Measurements from ENCODE around the gene ZIC2.

The ZIC2 gene

DNA sequence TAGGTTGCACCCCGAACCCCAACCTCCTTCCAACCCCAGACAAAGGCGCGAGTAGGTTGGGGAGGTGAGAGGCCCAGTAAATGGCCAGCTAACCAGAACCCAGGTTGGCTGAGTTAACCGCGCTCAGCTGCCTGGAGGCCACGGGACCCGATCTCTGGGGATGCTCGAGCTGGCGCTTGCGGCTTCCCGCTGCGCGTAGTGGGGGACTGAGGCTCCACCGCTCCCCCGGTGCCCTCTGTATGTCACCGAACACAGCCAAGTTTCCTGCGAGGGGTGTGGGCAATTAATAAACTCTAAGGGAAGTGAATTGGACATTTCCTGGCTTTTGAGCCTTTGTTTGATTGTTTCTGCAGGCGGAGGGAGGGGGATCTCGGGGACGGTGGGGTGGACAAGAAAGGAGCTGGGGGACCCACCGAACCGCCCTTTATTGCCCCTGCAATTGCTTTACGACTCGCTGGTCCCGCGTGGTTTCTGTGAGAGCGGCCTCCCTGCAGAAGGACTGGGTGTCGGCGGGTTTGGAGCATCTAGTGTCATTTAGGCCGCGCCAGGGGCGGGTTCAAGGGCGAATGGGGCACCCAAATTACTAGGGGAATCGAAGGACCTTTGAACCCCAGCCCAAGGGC, 6.5 kb upstream of the ZIC2 start:
- DNase-seq: no peak

DNA sequence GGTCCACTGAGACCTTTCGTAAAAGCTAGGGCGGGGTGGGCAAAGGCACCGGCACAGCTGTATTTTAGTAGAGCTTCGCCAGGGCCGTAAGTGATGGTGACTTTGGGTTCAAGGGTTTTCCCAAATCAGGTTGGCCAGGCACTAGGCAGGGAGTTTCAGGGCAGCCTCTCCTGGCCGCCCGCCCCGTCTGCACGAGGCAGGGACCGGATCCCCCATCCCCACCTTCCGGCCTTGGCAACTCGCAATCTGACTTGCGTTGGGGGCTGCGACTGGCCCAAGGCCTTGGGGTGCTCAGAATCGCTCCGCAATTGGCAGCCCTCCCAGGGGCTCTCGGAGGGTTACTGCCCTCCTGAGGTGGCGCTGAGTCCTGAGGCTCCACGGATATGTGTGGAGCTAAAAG, 6.0 kb upstream of the ZIC2 start:
- DNase-seq: no peak

DNA sequence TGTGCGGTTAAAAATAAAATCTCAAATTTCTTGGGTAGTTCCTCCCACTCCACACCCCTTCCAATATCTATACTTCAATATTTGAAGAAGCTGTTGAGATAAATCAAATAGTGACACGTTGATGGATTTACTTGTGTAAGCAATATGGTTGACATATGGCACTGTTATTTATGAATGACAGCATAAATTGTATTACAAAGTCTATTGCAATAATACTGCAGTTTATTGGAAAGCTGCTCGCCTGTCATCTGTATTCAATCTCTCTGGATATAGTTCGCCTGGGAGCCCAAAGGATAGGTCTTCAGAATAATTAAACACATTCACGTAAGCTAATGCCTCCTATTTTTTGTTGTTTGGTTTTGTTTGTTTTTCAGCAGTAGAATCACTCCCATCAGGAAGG, 5.0 kb upstream of the ZIC2 start:
- DNase-seq: no peak

DNA sequence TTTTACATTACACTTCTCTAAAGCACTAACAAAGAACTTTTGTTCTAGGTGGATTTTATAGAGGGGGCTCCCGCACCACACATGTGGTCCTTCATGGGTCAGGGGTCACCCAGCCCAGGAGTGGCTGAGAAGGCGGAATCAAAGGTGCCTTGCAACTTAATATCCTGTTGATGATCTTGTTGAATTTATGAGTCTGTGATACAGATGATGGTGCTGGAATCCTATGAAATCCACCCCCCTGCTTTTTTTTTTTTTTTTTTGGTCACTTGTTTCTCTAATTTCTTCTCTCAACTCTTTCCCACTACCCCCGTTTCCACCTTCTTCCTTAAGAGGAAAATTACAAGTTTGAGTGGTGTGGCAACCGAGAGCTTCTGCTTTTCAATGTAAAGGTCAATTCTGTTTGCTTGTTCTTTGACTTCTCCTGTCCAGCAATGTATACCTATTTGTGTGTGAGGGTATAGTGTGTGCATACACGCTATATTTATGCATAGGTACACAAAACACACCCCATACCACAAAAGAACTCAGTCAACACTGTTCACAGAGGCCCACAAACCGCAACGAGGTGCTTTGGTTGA, 4.2 kb upstream of the ZIC2 start:
- no peak for DNase-seq

DNA sequence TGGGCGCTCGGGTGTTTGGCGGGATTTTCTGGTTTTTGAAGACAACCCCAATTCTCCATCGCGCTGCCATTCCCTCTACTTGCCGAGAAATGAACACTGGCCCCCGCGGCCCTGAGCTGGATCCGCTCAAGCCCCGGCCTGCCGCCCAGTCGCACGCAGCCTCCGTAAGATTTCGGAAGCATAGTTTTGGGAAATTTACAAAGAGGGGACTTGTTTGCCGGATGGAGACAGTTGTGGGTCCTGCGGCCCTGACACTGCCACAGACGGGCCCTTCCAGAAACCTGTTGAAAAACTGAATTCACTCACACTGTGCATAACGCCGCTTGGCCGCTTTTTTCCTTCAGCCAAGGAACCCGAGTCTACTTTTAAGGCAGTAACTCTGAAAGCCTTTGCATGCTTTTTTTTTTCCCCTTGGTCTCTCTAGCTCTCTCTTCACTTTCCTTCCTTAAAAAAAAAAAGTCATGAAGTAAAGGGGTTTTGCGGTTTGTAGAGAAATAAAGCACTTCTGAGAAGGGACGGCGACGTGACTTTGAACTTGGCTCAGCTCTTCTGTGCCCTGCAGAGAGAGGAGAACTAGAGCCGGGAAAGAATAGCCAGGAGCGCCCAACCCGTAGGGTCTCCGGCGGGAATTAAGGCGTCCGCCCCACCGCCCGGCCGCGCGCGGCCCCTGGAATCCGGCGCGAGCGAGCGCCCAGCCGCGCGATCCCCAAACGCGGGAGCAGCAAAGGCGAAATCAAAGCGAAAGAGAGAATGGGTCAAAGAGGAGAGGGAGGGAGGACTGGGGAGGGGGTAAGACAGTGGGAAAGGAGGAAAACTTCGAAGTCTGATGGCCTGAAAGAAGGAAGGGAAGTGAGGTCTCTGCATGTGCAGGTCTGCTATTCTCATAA, 3.4 kb upstream of the ZIC2 start:
- no peak for DNase-seq

DNA sequence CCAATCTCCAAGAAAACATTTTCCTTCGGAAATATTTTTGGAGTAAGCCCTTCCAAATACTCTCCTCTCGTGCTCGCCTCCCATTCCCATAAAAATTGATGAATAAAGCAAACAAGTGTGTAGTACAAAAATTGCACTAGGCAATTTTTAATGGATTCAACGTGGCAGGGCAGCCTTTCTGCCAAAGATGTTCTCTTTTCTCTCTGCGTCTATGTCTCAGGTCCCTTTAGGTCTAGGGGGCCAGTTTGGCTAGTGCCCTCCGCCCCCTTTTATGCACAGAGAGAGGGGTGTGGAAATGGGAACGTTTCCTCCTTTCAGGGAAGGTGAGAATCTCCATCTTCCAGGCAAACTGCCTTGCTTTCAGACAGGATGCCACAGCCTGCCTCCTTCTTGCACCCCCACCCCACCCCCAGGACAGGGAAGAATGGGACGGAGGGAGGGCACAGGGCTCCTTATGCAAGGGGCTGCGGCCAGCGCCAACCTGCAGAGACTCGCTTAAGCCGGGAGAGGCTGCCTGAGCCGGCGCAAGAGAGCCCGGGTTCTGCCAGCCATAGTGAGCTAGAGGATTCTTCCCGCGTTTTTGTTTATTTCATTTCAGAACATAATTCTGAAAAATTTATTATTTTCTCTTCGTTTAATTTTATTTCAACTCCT, 2.7 kb upstream of the ZIC2 start:
- DNase-seq: no peak

DNA sequence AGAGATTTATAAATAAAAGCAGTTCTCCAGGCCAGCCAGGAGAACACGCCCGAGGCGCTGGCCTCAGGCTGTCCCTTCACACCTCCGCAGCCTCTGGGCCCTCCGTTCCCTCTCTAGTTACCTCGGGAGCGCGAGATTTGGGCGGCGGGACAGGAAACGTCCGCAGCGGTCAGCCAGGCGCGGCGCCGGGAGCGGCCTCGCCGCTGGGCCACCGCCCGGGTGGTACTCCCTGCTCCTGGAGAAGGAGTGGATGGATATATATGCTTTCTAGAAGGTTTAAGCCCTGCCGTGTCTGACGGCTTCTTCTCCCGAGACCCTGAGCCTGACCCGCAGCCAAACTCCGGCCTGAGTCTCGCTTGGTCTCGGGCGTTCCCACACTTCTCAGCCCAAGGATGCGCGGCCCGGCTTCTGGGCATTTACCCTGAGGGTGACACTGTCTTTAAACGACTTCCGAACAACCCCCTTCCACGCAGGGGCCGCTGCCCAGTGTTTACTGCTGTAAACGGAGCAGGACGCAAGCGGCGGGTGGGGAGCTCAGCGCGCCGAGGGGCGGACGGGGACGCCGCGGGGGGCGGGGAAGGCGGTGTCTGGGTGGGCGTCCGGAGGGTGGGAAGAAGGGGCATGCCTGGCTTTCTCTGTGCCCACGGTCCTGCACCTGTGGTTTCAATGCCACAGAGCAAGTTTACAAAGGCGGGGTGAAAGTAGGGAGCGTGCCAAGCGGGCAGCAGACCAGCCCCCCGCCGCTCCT, 2.0 kb upstream of the ZIC2 start:
- no peak for DNase-seq

DNA sequence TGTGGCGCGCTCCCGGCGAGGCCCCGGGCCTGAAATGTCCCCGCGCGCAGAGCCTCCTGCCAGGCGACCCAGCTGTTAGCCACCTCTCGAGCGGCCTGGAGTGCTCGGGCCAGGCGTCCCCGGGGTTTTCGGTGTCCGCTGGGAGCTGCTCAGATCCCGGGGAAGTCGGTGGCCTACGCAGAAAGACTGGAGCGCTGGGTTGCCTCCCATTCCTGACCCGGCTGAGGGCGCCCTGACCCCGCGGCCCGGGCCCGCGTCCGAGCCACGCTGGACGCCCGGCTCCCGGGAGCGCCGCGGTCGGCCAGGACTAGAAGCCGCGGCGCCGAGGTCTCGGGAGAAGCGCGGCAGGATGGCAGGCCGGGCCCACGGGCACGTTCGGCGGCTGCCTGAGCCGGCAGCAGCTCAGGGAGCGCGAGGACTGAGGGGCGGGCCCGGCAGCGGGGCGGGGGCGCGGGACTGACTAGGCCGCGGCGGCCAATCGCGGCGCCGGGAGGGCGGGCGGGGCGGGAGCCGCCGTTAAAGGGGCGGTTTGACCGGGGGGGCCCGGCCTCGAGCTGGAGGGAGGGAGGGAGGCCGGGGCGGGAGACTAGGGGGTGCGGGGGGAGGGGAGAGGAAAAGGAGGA, 1.3 kb upstream of the ZIC2 start:
- DNase-seq: peak; percentile 49 to 51

DNA sequence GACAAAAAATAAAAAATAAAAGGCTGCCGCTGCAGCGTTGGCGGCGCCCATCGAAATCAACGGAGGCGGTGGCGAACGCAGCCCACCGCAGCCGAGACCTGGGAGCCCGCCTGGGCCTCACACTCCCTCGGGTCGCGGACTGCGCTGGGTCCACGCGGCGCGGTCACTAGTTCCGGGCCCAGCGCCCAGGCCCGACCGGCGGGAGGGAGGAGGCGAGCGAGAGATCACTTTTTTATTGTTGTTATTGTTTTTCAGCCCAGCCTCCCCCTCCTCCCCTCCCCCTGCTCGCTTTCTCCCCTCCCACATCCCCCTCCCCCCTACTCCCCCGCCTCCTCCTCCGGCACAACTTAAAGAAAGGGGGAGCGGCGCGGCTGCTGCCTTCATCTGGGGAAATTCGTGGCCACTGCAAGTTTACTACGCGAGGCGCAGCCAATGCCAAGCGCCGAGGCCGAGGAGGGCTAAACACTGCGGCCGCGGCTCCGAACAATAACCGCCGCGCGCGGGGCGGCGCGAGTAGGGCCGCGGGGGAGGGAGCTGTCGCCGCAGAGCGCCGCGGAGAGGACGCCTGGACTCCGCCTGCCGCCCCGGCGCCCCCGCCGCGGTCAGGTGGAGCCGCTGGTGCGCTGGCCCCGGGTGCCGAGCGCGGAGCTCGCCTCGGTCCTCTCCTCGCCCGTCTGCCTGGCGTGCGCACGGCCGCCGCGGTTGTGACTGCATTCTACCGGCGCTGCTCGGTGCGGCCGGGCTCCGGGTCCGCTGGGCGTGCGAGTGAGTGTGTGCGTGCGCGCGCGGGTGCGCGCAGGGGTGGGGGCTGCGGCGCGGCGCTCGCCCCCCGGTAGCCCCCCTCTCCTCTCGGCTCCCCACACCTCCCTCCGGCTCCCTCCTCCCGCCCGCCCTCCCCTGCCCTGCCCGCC, 505 bp upstream of the ZIC2 start:
- DNase-seq: no peak

DNA sequence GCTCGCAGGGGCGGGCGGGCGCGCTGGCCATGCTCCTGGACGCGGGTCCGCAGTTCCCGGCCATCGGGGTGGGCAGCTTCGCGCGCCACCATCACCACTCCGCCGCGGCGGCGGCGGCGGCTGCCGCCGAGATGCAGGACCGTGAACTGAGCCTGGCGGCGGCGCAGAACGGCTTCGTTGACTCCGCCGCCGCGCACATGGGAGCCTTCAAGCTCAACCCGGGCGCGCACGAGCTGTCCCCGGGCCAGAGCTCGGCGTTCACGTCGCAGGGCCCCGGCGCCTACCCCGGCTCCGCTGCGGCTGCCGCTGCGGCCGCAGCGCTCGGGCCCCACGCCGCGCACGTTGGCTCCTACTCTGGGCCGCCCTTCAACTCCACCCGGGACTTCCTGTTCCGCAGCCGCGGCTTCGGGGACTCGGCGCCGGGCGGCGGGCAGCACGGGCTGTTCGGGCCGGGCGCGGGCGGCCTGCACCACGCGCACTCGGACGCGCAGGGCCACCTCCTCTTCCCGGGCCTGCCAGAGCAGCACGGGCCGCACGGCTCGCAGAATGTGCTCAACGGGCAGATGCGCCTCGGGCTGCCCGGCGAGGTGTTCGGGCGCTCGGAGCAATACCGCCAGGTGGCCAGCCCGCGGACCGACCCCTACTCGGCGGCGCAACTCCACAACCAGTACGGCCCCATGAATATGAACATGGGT, 599 bp downstream of the ZIC2 start:
- DNase-seq: no peak

DNA sequence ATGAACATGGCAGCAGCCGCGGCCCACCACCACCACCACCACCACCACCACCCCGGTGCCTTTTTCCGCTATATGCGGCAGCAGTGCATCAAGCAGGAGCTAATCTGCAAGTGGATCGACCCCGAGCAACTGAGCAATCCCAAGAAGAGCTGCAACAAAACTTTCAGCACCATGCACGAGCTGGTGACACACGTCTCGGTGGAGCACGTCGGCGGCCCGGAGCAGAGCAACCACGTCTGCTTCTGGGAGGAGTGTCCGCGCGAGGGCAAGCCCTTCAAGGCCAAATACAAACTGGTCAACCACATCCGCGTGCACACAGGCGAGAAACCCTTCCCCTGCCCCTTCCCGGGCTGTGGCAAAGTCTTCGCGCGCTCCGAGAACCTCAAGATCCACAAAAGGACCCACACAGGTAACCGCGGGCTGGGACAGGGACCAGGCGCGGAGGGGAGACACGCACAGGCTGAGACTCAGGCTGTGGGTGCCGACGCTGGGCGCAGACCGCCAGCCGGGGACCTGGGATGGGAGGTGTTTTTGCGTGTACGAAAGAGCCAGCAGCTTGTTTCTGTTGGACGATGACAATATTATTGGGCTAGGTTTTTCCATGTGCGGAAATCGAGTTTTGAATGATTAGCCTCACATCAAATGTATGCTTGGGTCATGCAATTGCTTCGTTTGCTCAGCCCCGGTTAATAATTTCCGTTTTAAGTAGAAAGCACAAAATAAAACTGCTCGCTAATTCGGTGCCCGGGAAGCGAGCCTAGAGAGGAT, 1.3 kb downstream of the ZIC2 start:
- DNase-seq: no peak

DNA sequence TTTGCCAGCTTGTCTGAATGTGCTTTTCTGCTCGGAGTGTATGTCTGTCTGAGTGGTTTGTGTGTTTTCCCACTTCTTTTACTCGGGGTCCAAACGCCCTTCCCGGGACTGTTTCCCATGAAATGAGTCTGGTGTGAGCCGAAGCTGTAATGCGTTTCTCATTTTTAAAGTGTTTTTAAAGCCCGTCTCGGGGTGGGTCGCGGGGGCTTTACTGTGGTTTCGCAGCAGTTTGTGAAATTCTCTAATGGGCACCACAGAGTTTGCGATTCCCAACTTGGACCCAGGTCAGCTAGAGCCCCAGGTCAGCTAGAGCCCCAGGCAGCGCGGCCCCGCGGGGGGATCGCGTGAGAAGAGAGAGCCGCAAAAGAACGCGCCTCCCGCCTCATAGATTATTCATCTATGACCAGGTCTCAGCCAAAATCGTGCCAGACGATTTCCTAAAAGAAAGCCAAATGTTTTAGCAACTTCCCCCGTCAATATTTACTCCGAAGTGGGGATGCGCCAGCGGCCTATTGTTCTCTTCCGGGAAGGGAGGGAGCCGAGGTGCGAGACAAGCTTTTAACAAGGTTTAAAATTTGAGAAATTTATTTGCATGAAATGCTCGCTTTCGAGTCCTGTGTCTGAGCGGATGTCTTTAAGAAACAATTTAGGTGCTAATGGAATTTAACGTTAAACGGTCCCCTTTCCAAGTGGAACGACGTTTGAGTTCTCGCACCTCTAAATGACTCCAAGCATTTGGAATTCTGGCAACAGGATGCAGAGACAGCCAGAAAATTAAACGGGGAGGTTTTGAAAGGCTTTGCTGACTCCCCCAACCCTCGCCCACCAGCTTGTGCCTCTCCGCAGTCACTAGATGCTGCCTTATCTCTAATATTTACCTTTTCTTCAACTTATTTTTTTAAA, 2.2 kb downstream of the ZIC2 start:
- DNase-seq: no peak

DNA sequence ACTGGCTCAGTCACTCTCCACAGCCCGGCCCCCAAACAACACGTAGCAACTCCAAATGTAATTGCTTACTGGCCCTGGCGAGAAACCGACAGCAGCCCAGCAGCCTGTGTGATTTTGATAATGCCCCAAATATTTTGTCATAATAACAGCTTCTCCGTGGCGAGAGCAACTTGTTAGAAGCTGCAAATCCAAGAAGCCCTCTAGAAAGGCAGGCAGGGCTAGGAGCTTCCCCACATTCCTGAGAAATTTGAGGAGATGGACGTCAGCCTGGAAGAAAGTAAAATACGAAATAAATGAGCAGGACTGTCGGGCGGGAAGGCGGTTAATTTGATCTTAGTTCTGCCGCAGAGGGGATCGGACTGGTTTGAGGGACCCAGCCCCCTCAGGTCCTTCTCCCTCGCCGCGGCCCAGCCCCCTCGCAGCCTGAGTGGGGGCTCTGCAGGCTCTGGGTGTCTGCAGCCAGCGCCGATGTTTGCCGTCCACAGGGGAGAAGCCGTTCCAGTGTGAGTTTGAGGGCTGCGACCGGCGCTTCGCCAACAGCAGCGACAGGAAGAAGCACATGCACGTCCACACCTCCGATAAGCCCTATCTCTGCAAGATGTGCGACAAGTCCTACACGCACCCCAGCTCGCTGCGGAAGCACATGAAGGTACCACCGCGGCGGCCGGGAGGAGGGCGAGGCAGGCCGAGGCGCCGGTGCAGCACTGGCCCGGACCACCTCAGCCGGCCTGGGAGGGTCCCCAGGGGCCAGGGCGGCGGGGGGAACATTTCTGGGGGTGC, 3.1 kb downstream of the ZIC2 start:
- DNase-seq: no peak

DNA sequence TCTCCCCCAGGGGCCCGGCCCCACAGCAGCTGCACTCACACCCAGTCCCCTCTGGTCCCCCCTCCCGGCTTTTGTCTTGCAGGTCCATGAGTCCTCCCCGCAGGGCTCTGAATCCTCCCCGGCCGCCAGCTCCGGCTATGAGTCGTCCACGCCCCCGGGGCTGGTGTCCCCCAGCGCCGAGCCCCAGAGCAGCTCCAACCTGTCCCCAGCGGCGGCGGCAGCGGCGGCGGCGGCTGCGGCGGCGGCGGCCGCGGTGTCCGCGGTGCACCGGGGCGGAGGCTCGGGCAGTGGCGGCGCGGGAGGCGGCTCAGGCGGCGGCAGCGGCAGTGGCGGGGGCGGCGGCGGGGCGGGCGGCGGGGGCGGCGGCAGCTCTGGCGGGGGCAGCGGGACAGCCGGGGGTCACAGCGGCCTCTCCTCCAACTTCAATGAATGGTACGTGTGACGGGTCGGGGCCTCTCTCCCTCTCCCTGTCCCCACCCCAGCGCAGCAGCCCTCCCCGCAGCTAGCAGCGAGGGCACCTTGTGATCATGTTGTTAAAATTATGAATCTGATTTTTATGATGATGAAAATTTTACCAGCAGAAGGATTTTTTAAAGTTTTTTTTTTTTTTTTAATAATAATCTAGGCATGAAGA, 3.8 kb downstream of the ZIC2 start:
- DNase-seq: no peak

DNA sequence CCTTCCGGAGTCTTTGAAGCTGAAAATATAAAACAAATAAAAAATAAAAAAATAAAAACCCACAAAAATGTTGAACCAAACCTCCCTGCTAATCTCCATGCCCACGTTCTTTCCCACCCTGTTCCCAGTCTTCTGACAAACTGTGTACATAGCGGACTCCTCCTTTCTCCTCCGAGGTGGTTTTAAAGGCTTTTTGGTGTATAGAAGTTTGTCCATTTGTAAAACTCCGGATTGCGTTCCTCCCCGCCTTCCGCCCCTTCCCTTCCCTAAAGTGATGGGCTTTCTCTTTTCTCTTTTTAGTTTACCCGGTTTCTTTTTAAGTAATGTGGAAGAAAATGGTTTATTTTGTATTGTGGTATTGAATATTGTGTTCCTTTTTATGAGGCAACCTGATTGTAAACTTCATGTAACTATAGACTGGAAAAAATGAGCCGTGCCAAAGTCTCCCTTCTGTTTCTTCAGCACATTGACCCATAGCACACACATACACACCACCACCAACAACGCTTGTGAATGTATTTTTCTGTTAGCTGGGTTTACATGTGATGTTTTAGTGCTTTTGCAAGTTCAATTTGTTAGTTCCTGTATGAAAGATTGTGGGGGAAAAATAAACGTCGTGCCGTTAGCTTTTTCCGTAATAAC, 4.4 kb downstream of the ZIC2 start:
- no peak for DNase-seq

DNA sequence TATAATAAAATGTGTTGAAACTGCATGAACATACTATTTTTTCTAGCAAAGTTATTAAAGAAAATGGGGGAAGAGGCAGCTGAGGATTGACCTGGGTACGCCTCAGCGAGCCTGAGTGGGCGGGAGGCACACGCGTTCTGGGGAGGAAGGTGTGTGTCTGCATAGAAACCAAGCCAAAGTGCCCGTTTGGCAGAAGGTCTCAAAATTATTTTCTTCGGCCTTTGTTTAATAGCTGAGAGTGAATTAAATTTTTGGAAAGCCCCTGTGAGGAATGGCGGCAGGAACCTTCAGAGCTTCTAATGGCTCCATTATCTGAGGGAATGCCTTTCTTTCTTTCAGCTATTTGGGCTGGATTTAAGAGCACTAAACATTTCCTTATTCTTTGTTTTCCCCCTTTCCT, 5.2 kb downstream of the ZIC2 start:
- DNase-seq: no peak
